Kidney (tissue), 14 donors: ENCODE measurements around the gene CDK11A. TPM values are rescaled to one million over a fixed set of nuclear protein-coding genes. Genes with fewer than 3 reads are reported as not detected.
A peak's percentile ranks its signal among the peaks of the same experiment; 100 is the strongest.
"Not testable (repeated sequence)": the region's sequence is repeated elsewhere in the genome, so short reads cannot be mapped to it uniquely, and the experiment has no call there.

Experiments
- DNase-seq, 5 donors: peaks; one replicate each; pipeline ENCODE4 v3.0.0-alpha.2; 2013 to 2020
- FAIRE-seq: peaks from 2 replicates; lab custom pipeline; 2012; peaks lifted over from hg19 to GRCh38; lab: Jason Lieb, UNC
- H3K27ac ChIP-seq, 2 donors: one replicate each; pipeline ENCODE4 v1.7.0; 2013; ENCODE audit warnings: low read depth in 2 of 2, low read length in 2 of 2, inconsistent platforms in 1 of 2
- H3K27me3 ChIP-seq: one replicate; pipeline ENCODE4 v1.7.1; 2013; ENCODE audit warnings: low read length, inconsistent platforms; ENCODE audit not compliant: control insufficient read depth, insufficient read depth
- H3K36me3 ChIP-seq, 3 donors: one replicate each; pipeline versions ENCODE4 v1.7.0 to v1.7.1; 2013; ENCODE audit warnings: low read length in 3 of 3, control low read depth in 1 of 3, inconsistent platforms in 1 of 3; ENCODE audit not compliant: insufficient read depth in 3 of 3, control insufficient read depth in 2 of 3
- H3K4me1 ChIP-seq, 3 donors: one replicate each; pipeline versions ENCODE4 v1.7.0 to v1.7.1; 2013; ENCODE audit warnings: low read length in 3 of 3, inconsistent platforms in 1 of 3, low read depth in 1 of 3; ENCODE audit not compliant: control insufficient read depth in 2 of 3, insufficient read depth in 2 of 3
- H3K4me3 ChIP-seq, 3 donors: one replicate each; pipeline versions ENCODE4 v1.7.0 to v1.8.1; 2013; ENCODE audit warnings: low read length in 3 of 3, control low read depth in 1 of 3, inconsistent platforms in 1 of 3
- H3K9ac ChIP-seq, 3 donors: one replicate each; pipeline versions ENCODE4 v1.7.0 to v1.7.1; 2013; ENCODE audit warnings: low read length in 3 of 3, control low read depth in 1 of 3, inconsistent platforms in 1 of 3
- H3K9me3 ChIP-seq, 3 donors: one replicate each; pipeline versions ENCODE4 v1.7.0 to v1.7.1; 2013; ENCODE audit warnings: low read length in 3 of 3, control low read depth in 1 of 3, inconsistent platforms in 1 of 3; ENCODE audit not compliant: control insufficient read depth in 2 of 3, insufficient read depth in 1 of 3
- intact Hi-C: fragments of 100-400 bp; cut with DNase I; formaldehyde crosslinking; loops from one replicate; pipeline ENCODE4 v1.11.1; 2022
- polyA plus RNA-seq: library from polyadenylated mRNA; stranded (reverse); fragments of 350-450 nt; fragmentation: Illumina TruSeq; extraction: RNeasy Lipid Tissue Mini Kit (QIAGEN cat#74804); gene quantifications from one replicate; pipeline ENCODE4 v1.2.3, GENCODE V29; 2014; ENCODE audit warnings: low read depth, low replicate concordance; ENCODE audit not compliant: insufficient read depth
- total RNA-seq: library from RNA; stranded (reverse); fragmentation: NEBNext Ultra II Directional; extraction: Animal tissue kit (Norgen Biotek cat#: 25700); gene quantifications from one replicate; pipeline ENCODE4 v1.2.1, GENCODE V29; 2021
- TF ChIP-seq, protein P1 (sequence below): IDR thresholded peaks from 3 replicates; pipeline ENCODE4 v1.5.1; 2012; ENCODE audit warnings: mild to moderate bottlenecking, moderate library complexity, borderline replicate concordance; ENCODE audit not compliant: insufficient read depth; ENCODE audit errors: extremely low read depth
- donor health status: control.
- donor health status: control.
- donor health status: control.
- donor health status: control.
- donor health status: control.
- donor health status: DM: yes; HTN: yes; CAD: no.
- donor health status: Normal renal cell carcinoma (clear cell type).

The CDK11A gene
- total and polyA plus RNA-seq, 2 donors from 2014 or later: 21.5 to 37.3 TPM

DNA sequence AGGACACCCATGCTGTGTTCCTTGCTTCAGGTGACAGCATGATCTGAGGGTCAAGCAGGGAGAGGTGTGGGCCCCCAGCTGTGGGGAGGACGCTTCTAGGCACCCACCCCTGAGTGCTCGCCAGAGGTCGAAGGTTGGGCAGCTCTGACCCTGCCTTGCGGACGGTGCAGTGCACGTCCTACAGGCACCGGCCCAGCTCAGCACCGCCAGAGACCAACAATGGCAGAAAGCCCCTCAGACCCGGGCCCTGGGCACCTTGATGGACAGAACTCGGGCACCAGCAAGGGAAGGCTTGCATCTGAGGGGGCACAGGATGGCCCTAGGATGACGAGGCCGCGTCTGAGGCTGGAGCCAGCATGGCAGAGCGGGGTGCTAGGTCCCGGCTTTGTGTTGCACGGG, 29.4 kb upstream of the CDK11A start:
- H3K27ac ChIP-seq: no peak overlapping the region
- peaks cover 0 to 10% (median 5%) of the 10 kb centered on the region in 3 donors for H3K4me1 ChIP-seq
- TF ChIP-seq, protein P1, sequence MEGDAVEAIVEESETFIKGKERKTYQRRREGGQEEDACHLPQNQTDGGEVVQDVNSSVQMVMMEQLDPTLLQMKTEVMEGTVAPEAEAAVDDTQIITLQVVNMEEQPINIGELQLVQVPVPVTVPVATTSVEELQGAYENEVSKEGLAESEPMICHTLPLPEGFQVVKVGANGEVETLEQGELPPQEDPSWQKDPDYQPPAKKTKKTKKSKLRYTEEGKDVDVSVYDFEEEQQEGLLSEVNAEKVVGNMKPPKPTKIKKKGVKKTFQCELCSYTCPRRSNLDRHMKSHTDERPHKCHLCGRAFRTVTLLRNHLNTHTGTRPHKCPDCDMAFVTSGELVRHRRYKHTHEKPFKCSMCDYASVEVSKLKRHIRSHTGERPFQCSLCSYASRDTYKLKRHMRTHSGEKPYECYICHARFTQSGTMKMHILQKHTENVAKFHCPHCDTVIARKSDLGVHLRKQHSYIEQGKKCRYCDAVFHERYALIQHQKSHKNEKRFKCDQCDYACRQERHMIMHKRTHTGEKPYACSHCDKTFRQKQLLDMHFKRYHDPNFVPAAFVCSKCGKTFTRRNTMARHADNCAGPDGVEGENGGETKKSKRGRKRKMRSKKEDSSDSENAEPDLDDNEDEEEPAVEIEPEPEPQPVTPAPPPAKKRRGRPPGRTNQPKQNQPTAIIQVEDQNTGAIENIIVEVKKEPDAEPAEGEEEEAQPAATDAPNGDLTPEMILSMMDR: no peak
- H3K27me3 ChIP-seq: no peaks in the 10 kb centered on the region
- H3K9me3 ChIP-seq: no peaks in the 10 kb centered on the region
- intact Hi-C loops: no loop called here
- no peak overlapping the region for H3K9ac ChIP-seq
- peaks cover 0 to 10% (median 0%) of the 10 kb centered on the region in 3 donors for H3K36me3 ChIP-seq
- FAIRE-seq (no peak), DNase-seq (peak in 1 of 5 donors; percentile 70)
- H3K4me3 ChIP-seq: no peak overlapping the region

DNA sequence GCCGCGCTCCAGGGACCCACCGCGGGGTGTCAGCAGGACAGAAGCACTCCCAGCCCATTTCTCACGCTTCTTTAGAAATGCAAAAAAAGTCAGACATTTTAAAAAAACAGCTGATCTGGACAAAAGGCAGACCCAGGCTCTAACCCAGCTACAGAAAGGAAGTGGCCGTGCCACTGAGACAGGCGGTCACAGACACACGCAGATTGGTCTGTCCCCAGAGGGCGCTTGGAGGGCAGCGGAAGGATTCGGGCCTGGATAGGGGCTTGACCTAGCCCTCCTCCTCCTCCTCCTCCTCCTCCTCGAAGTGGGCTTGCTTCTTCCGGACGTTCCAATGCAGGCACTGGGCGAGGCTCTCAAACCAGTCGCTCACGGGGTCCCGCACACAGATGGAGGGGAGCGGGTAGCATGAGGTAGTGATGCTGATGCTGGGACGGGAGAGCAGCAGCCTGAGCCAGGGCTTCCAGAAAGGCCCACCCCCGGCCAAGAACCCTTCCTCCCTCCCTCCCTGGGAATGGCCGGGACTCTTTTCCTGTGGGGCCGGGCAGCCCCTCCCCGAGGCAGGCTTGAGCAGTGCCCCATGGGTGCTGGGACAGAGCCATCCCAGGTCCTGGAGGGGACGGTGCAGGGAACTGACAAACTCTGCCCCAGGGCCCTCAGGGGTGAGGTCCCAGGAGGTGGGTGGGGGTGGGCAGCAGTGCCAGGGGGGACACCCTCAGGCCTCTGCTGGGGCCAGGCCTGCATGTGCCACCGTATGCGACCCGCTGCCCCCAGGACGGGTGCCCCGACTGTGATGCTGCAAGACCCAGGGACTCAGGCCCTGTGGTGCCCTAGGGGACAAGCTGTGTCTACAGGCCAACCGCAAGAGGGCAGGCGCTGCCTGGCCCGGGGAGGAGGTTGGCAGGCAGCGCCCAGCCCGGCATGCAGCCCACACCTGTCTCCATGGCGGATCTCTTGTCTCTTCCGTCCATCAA, 28.8 kb upstream of the CDK11A start:
- Histone ChIP-seq H3K4me1 (peaks cover 0 to 6% (median 0%) of the 10 kb centered on the region in 3 donors), H3K9ac (no peak overlapping the region), H3K4me3 (no peak overlapping the region), H3K27ac (no peak overlapping the region), H3K27me3 (no peaks in the 10 kb centered on the region), H3K36me3 (peaks cover 0 to 10% (median 0%) of the 10 kb centered on the region in 3 donors), H3K9me3 (no peaks in the 10 kb centered on the region)
- TF ChIP-seq, protein P1: no peak
- no peak for FAIRE-seq
- intact Hi-C loops: no loop called here
- peak in 1 of 5 donors; percentile 75 for DNase-seq

DNA sequence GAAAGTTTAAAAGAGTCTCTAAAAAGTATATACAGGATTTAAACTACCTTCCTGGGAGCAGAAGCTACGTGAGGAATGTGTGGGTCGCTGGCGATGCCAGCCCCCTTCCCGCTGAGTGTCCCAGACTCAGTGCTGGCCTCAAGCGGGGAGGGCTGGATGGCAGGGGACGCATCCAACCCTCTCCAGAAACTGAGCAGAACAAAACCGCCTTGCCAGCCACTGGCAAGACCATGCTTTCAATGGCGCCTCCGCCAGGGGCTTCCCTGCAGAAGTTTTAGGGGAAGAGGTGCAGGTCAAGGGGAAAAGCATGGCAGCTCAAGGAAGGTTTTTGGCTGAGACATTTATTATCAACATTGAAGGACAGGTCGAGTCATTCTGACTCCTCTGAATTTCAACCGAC, 28.0 kb upstream of the CDK11A start:
- no peak for FAIRE-seq
- intact Hi-C loops: no loop called here

DNA sequence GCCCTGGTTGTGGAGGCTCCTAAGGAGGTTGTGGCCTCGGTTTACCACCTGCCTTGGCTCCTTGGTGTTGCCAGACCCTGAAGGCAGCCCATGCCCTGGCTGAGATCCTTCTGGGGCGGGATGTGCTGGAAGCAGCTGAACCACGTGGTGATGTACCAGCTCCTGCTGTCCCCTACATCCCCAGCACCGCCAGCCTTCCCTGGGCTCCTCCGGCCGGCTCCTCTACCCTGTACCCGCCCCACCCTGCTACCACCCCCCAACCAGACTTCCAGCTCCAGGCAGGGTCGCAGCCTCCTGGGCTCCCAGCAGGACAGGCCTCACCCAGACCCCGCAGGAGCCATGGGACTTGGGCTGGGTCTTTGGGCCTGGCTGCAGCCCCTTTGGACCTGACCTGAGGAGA, 25.8 kb upstream of the CDK11A start:
- FAIRE-seq, intact Hi-C loops, DNase-seq, H3K9me3 ChIP-seq, H3K4me3 ChIP-seq, H3K9ac ChIP-seq, H3K36me3 ChIP-seq, H3K4me1 ChIP-seq, H3K27me3 ChIP-seq, H3K27ac ChIP-seq: not testable (repeated sequence)

More for the DNA sequence above, 28.0 kb upstream of the CDK11A start:
- H3K36me3 ChIP-seq: peaks cover 0 to 10% (median 0%) of the 10 kb centered on the region in 3 donors
- H3K4me3 ChIP-seq: no peak overlapping the region
- peak in 1 of 5 donors; percentile 54 for DNase-seq
- H3K27me3 ChIP-seq: no peaks in the 10 kb centered on the region
- H3K9me3 ChIP-seq: no peaks in the 10 kb centered on the region
- no peak overlapping the region for H3K9ac ChIP-seq
- TF ChIP-seq, protein P1: no peak
- no peaks in the 10 kb centered on the region for H3K4me1 ChIP-seq
- no peak overlapping the region for H3K27ac ChIP-seq
